GM12874 (cell line): ENCODE data around the gene DOCK1.

Source experiments
- TF ChIP-seq, protein P1 (sequence below): IDR thresholded peaks from 2 replicates; pipeline ENCODE4 v1.5.1; 2011; ENCODE audit warnings: low read depth, mild to moderate bottlenecking, control low read depth, low read length, moderate library complexity; ENCODE audit not compliant: insufficient read depth

DOCK1 gene

DNA sequence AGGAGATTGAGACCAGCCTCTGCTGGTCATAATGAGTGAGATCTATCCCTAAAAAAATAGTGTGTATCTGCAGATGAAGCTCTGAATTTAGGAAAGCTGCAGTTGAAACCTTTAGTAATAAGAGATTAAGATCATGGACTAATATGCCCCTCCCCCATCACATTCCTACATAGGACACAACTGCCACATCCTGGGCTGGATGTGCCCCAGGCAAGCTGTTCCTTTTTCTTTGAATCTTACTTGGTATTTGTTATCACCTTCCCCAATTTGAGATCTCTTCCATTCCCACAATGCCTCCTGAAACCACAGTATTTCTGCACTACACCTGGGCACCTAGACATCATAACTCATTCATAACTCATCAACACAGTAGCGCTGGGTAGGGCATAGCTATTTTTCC lies 74.1 kb downstream of the DOCK1 start:
- TF ChIP-seq, protein P1, sequence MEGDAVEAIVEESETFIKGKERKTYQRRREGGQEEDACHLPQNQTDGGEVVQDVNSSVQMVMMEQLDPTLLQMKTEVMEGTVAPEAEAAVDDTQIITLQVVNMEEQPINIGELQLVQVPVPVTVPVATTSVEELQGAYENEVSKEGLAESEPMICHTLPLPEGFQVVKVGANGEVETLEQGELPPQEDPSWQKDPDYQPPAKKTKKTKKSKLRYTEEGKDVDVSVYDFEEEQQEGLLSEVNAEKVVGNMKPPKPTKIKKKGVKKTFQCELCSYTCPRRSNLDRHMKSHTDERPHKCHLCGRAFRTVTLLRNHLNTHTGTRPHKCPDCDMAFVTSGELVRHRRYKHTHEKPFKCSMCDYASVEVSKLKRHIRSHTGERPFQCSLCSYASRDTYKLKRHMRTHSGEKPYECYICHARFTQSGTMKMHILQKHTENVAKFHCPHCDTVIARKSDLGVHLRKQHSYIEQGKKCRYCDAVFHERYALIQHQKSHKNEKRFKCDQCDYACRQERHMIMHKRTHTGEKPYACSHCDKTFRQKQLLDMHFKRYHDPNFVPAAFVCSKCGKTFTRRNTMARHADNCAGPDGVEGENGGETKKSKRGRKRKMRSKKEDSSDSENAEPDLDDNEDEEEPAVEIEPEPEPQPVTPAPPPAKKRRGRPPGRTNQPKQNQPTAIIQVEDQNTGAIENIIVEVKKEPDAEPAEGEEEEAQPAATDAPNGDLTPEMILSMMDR: no peak

DNA sequence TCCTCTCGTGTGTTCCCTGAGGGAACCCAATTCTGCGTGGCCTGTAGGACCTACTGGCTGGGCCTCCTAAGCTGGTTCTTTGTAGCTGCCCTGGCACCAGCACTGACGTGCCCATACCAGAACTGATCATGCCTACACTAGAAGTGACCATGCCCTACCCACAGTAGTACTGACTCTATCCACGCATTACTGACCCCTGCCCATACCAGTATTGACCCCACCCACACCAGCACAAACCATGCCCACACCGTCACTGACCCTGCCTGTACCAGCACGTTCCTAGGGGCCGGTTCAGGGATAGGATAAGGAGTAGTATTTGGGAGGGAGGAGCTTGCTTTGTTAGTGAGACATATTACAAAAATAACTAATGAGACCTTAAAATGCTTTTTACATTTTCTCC lies 88.0 kb downstream of the DOCK1 start:
- TF ChIP-seq, protein P1: no peak

DNA sequence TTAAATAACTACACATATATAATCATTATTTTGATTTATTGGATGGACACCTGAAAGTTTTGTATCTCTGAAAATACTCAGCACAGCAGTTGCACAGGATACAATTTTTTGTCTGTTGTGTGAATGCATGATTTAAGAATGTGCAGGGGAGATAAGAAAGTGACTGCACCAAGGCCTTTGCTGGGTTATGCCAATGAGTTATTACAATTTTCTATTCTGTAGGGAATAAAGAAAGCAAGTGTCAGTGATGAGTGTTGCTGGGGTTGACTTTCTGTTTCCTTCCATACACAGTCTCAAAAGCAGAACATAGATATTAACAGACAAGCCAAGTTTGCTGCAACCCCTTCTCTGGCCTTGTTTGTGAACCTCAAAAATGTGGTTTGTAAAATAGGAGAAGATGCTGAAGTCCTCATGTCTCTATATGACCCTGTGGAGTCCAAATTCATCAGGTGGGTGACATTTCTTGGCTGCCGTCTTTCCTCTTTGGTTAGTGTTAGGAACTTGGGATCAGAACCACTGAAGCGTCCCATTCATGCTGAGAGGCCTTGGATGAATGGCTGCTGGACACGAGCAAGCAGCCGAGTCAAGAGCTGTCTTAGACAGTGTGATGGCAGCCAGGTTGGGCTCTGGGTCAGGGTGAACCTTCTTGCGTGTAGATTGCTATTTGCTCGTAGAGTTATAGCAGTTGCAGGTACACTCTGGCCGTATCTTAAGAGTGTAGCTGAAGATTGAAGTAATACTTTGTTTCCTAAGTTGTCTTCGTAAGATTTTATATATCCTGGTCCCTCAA lies 92.8 kb downstream of the DOCK1 start:
- TF ChIP-seq, protein P1: no peak

DNA sequence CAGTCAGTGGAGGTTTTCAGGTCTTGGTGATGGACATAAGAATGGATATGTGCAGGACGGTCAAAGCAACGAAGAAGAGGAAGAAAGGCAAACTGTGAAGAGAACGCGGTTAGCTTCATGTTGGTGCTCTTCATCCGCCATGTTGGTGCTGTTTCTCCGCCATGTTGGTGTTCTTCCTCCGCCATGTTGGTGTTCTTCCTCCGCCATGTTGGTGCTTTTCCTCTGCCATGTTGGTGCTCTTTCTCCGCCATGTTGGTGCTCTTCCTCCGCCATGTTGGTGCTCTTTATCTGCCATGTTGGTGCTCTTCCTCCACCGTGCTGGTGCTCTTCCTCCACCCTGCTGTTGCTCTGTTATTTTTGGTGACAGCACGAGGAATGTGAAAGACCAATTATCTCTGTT lies 95.4 kb downstream of the DOCK1 start:
- TF ChIP-seq, protein P1: no peak

DNA sequence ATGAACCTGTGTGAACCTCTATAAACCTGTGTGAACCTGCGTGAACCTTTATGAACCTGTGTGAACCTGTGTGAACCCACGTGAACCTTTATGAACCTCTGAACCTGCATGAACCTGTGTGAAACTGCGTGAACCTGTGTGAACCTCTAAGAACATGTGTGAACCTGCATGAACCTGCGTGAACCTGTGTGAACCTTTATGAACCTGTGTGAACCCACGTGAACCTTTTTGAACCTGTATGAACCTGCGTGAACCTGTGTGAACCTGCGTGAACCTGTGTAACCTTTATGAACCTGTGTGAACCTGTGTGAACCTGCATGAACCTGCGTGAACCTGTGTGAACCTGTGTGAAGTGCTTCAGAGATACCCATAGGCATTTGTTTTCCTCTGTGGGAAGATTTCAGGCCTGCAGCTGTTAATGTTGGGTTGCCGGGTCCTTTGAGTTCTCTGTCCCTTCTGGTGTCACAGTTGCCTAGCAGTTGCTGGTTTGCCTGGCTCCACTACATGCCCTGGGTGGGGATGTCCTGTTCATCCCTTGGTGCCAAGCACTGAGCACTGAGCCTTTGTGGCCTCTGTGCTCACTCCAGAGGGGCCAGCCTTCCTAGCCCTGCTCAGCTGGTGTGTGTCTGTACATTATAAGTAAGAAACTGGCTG lies 97.9 kb downstream of the DOCK1 start:
- TF ChIP-seq, protein P1: no peak

DNA sequence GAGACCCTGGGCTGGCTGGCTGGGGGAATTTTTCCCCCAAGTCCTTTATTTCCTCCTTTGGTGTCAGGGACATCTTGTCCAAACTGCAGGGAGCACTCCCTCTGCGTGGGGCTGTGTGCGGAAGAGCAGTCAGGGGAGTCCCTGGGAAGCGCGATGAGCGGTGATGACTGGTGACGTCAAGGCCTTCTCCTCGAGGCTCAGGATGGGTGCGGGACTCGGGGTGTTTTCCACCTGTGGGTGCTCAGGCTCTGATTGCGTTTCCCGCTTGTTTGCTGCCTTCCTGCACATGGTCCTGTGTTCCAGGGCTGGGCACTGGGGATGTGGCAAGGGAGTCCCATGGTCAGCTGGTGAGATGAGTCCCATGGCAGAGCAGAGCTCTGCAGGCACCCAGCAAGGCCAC lies 101.2 kb downstream of the DOCK1 start:
- TF ChIP-seq, protein P1: no peak

DNA sequence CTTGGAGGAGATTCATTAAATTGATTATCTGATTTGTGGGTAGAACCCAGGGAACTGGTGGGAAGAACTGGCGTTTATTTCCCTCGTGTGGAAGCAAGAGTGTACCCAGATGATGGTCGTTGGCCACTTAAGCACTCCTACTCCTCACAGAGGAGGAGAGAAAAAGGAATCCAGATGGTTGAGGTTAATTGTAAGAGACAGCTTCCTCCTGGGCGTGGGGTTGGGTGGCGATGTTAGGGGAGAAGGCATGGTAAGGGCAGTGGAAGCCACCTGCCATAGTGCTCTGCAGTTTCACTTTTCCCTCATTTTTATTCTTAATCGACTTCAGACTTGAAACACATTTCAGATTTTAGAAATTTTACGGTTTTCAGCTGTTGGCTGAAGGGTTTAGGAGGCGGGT lies 104.1 kb downstream of the DOCK1 start:
- TF ChIP-seq, protein P1: no peak
